B cell (primary cell): Measurements from ENCODE around the gene ATAD3C. TPM values are rescaled to one million over a fixed set of nuclear protein-coding genes. Genes with fewer than 3 reads are reported as not detected.
A peak's percentile ranks its signal among the peaks of the same experiment; 100 is the strongest.

ENCODE experiments used
- ATAC-seq: fragments of 200-7000 bp; cut with Tn5 transposase; one replicate; pipeline ENCODE4 v1.10.0; 2021; ENCODE audit warnings: low read depth, mild to moderate bottlenecking, moderate number of reproducible peaks, moderate library complexity
- CTCF ChIA-PET: fragments of 350-600 bp; sonication (Branson Sonifier 250); formaldehyde crosslinking; loops from one replicate; lab custom pipeline; 2021; ENCODE audit warnings: antibody characterized with exemption, inconsistent platforms; lab: Charles Lee
- POLR2A ChIA-PET: fragments of 350-600 bp; sonication (Branson Sonifier 250); formaldehyde crosslinking; loops from one replicate; lab custom pipeline; 2021; ENCODE audit warnings: antibody characterized with exemption; lab: Charles Lee
- DNase-seq: peaks from one replicate; pipeline ENCODE4 v3.0.0; 2013
- H2AFZ ChIP-seq: 2 replicates; pipeline ENCODE4 v1.6.1; 2012; ENCODE audit warnings: mild to moderate bottlenecking, low read depth, low read length; ENCODE audit not compliant: insufficient read depth, poor library complexity, severe bottlenecking
- H3K27ac ChIP-seq, 2 donors: 1 replicate in 1 of 2; 2 replicates in 1 of 2; pipeline ENCODE4 v1.5.1; 2012 to 2013; ENCODE audit warnings: low read length in 2 of 2, mild to moderate bottlenecking in 2 of 2, moderate library complexity in 1 of 2
- H3K27me3 ChIP-seq, 4 experiments: fragments of 200-600 bp in 1 of 4; sonication (generic) in 1 of 4; replicated peaks in 1 of 4; 1 replicate in 2 of 4; 2 replicates in 2 of 4; pipeline versions ENCODE4 v1.6.1 to v1.7.0; 2013 to 2016; ENCODE audit warnings: low read length in 3 of 4, mild to moderate bottlenecking in 2 of 4, mixed read lengths in 1 of 4, moderate library complexity in 1 of 4; ENCODE audit not compliant: insufficient read depth in 4 of 4, control insufficient read depth in 3 of 4; ENCODE audit errors: control extremely low read depth in 1 of 4
- H3K36me3 ChIP-seq, 2 experiments: replicated peaks in 1 of 2; 1 replicate in 1 of 2; 2 replicates in 1 of 2; pipeline versions ENCODE4 v1.6.1 to v1.7.1; 2013; ENCODE audit warnings: low read length in 1 of 2; ENCODE audit not compliant: insufficient read depth in 2 of 2, control insufficient read depth in 1 of 2; ENCODE audit errors: control extremely low read depth in 1 of 2, extremely low read depth in 1 of 2
- H3K4me1 ChIP-seq, 2 donors: fragments of 200-600 bp in 1 of 2; sonication (generic) in 1 of 2; 1 replicate in 1 of 2; 2 replicates in 1 of 2; pipeline versions ENCODE4 v1.5.1 to v1.6.1; 2013 to 2017; ENCODE audit warnings: low read length in 2 of 2; ENCODE audit not compliant: control insufficient read depth in 2 of 2, insufficient read depth in 2 of 2
- H3K4me2 ChIP-seq: replicated peaks from 2 replicates; pipeline ENCODE3; 2012; ENCODE audit warnings: mild to moderate bottlenecking, low read depth, low read length; ENCODE audit not compliant: poor library complexity, severe bottlenecking
- H3K4me3 ChIP-seq, 5 experiments: fragments of 200-600 bp in 1 of 5; sonication (generic) in 1 of 5; 1 replicate in 3 of 5; 2 replicates in 2 of 5; pipeline versions ENCODE4 v1.5.1 to v1.7.0; 2011 to 2016; ENCODE audit warnings: low read length in 4 of 5, mild to moderate bottlenecking in 4 of 5, low read depth in 2 of 5, control low read depth in 1 of 5, moderate library complexity in 1 of 5; ENCODE audit not compliant: insufficient read depth in 1 of 5; ENCODE audit errors: control extremely low read depth in 1 of 5, extremely low read depth in 1 of 5
- H3K79me2 ChIP-seq: fragments of 200-600 bp; sonication (generic); one replicate; pipeline ENCODE4 v1.6.0; 2016; ENCODE audit warnings: low read length; ENCODE audit not compliant: control insufficient read depth, insufficient read depth
- H3K9ac ChIP-seq: fragments of 200-600 bp; sonication (generic); 2 replicates; pipeline ENCODE4 v1.6.1; 2017; ENCODE audit warnings: mild to moderate bottlenecking, low read length, moderate library complexity
- H3K9me3 ChIP-seq, 3 donors: one replicate each; pipeline versions ENCODE4 v1.6.1 to v1.7.1; 2013; ENCODE audit warnings: low read length in 2 of 3; ENCODE audit not compliant: control insufficient read depth in 2 of 3, insufficient read depth in 1 of 3; ENCODE audit errors: control extremely low read depth in 1 of 3
- H4K20me1 ChIP-seq: 2 replicates; pipeline ENCODE4 v1.6.0; 2012; ENCODE audit warnings: mild to moderate bottlenecking, low read length; ENCODE audit not compliant: insufficient read depth, control insufficient read depth, poor library complexity, severe bottlenecking
- H3K27ac Mint-ChIP-seq: one replicate; pipeline ENCODE4 v1.8.0; 2021; ENCODE audit warnings: mixed read lengths
- H3K27me3 Mint-ChIP-seq: one replicate; pipeline ENCODE4 v1.8.0; 2021; ENCODE audit warnings: mixed read lengths
- H3K4me1 Mint-ChIP-seq: one replicate; pipeline ENCODE4 v1.8.0; 2021; ENCODE audit warnings: mixed read lengths
- H3K4me3 Mint-ChIP-seq: one replicate; pipeline ENCODE4 v1.8.0; 2021; ENCODE audit warnings: mixed read lengths
- H3K9me3 Mint-ChIP-seq: one replicate; pipeline ENCODE4 v1.8.0; 2022; ENCODE audit warnings: mixed read lengths; ENCODE audit not compliant: insufficient read depth
- CTCF ChIP-seq: fragments of 200-600 bp; IDR thresholded peaks from one replicate; pipeline ENCODE4 v1.8.0; 2022; ENCODE audit warnings: antibody characterized with exemption, mild to moderate bottlenecking
- EZH2 ChIP-seq: IDR thresholded peaks from 2 replicates; pipeline ENCODE4 v1.6.1; 2012; ENCODE audit warnings: borderline replicate concordance, low read depth, mild to moderate bottlenecking, moderate library complexity, low read length; ENCODE audit not compliant: insufficient read depth, poor library complexity, severe bottlenecking
- WGBS: methylation state at CpG from one replicate; pipeline ENCODE4 v1.1.5; 2013; ENCODE audit warnings: missing lambda C conversion rate; ENCODE audit not compliant: insufficient coverage; 5-methylcytosine and 5-hydroxymethylcytosine counted together
- intact Hi-C: fragments of 100-400 bp; cut with micrococcal nuclease; formaldehyde crosslinking; loops from one replicate; pipeline ENCODE4 v1.10.0; 2022
- polyA plus RNA-seq: library from polyadenylated mRNA; depleted of rRNA; stranded (reverse); fragments of >200 nt; gene quantifications from 2 replicates; pipeline ENCODE4 v1.2.3, GENCODE V29; 2012
- total RNA-seq, 2 donors: library from RNA; stranded (reverse); fragments of 120-200 nt in 1 of 2; gene quantifications; 1 replicate in 1 of 2; 2 replicates in 1 of 2; pipeline versions ENCODE4 v1.2.3 to v1.2.4, GENCODE V29; 2013 to 2022

ATAD3C gene
- total and polyA plus RNA-seq, 2 donors (not counting 1 experiment from before 2014, with no cell fraction given): 0.20 to 1.1 TPM

GRCh38 chr1:1460540-1461130 lies 11.1 kb downstream of the ATAD3C start:
- H3K4me3 Mint-ChIP-seq: no peak overlapping the region
- ATAC-seq: no peak
- WGBS: 46% methylated on average over 27 of the region's 27 CpGs

More at GRCh38 chr1:1460540-1461130, 11.1 kb downstream of the ATAD3C start:
- intact Hi-C loops: no loop called here
- no peak overlapping the region for H2AFZ ChIP-seq
- TF ChIP-seq CTCF: no peak
- TF ChIP-seq EZH2: no peak
- POLR2A ChIA-PET: no interaction called here
- no peaks in the 10 kb centered on the region for H3K36me3 ChIP-seq
- peaks cover 0 to 12% of the 10 kb centered on the region in 2 donors for H3K4me1 ChIP-seq
- peak overlapping the region; percentile 46 for H3K27ac Mint-ChIP-seq
- CTCF ChIA-PET: no interaction called here
- H4K20me1 ChIP-seq: no peaks in the 10 kb centered on the region
- no peak overlapping the region for H3K4me2 ChIP-seq
- H3K9ac ChIP-seq: no peak overlapping the region
- H3K4me3 ChIP-seq: no peak overlapping the region
- no peak overlapping the region for H3K27ac ChIP-seq
- H3K27me3 ChIP-seq: peaks cover 0 to 16% (median 0%) of the 10 kb centered on the region in 4 experiments
- H3K27me3 Mint-ChIP-seq: no peaks in the 10 kb centered on the region
- H3K9me3 Mint-ChIP-seq: no peaks in the 10 kb centered on the region
- DNase-seq: no peak
- H3K79me2 ChIP-seq: no peaks in the 10 kb centered on the region
- peaks cover 2% of the 10 kb centered on the region for H3K4me1 Mint-ChIP-seq
- H3K9me3 ChIP-seq: peaks cover 0 to 4% (median 0%) of the 10 kb centered on the region in 3 donors
